C4-2B (cell line): Measurements from ENCODE around the gene PTPRT.

ENCODE experiments used
- CTCF ChIP-seq: fragments of 450-650 bp; conservative IDR thresholded peaks from 2 replicates; pipeline ENCODE4 v1.5.1; 2017; ENCODE audit warnings: mild to moderate bottlenecking
- ZFX ChIP-seq: fragments of 450-650 bp; IDR thresholded peaks from 2 replicates; pipeline ENCODE4 v1.6.1; 2017

- TF ChIP-seq CTCF (no peak), ZFX (no peak)
These were observed 450.0 kb downstream of the PTPRT start for GRCh38 chr20:42739683-42740082.
